ENCODE measurements around the gene RAC2. TPM values are rescaled to one million over a fixed set of nuclear protein-coding genes. Genes with fewer than 3 reads are reported as not detected.

RAC2 gene
- total and polyA plus RNA-seq, 2 of the 8 experiments (the other 6 are each of a cell fraction or from before 2014, with no cell fraction given), result 2.3 to 4.3 TPM

DNA sequence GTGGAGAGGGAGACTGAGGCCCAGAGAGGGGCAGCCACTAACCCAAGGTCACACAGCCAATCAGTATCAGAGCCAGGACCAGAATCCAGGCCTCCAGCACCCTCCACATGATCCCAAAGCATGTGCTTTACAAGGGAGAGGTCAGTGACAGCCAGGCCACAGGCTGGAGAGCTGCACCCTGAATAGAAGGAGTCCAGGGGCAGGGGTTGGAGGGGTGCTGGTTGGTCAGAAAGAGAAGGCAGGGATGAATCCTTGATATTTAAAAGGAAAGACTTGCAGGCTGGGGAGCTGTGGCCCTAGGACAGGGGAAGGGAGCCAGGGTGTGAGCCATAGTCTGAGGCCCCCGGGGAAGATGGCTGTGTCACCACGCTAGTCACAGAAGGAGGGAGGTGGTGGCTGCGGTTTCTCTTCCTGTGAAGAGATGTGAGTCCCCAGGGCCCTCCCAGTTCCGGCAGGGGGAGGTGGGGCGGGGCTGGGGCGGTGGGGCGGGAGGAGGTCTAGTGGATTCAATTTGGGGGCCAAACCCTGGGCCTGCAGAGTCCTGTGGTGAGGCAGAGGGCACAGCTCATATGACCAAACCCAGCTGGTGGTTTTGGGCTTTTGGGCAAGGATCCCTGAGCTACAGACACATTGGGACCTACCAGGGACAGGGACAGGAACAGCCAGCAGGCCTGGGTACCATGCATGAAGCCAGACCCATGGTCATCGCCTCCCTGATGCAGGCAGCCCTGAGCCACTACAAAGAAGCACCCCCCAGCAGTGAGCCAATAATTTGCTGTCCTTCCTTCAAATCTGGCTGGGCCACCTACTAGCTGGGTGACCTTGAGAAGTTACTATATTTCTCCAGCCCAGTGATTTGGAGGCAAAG is 14.0 kb downstream of the RAC2 start:
- Histone ChIP-seq H3K4me3 (ENCODE audit: extremely low read depth in 1 of 4, insufficient read depth in 2 of 4, low read depth in 3 of 4, low read length in 4 of 4) (no peak overlapping the region), H2BK120ac (replicated peaks; ENCODE audit: low read depth, low read length) (no peak overlapping the region), H3K23me2 (ENCODE audit: low read depth, low read length) (peaks cover 2% of the 10 kb centered on the region; the same call in 1 of the 2 replicates), H2BK5ac (ENCODE audit: low read depth, low read length) (no peak overlapping the region), H3K4me2 (ENCODE audit: insufficient read depth in 1 of 2, low read depth in 2 of 2, low read length in 2 of 2) (no peak overlapping the region), H3K79me2 (ENCODE audit: control insufficient read depth in 1 of 2, insufficient read depth in 2 of 2, low read length in 2 of 2) (no peaks in the 10 kb centered on the region), H2BK20ac (ENCODE audit: low read length) (no peak overlapping the region), H3K27ac (ENCODE audit: low read depth, low read length) (no peak overlapping the region), H3K4me1 (replicated peaks in 1 of 4; ENCODE audit: control insufficient read depth in 3 of 4, insufficient read depth in 4 of 4, low read length in 3 of 4) (0 out of 7 replicates have a peak, but pooled peaks cover 0 to 3% (median 0%) of the 10 kb centered on the region in 4 experiments), H4K20me1 (replicated peaks in 1 of 2; ENCODE audit: control insufficient read depth in 1 of 2, insufficient read depth in 2 of 2, low read length in 2 of 2) (no peaks in the 10 kb centered on the region), H2AFZ (ENCODE audit: low read length) (no peak overlapping the region), H2BK12ac (ENCODE audit: low read depth, low read length) (no peak overlapping the region), H3K79me1 (ENCODE audit: low read depth, low read length) (no peaks in the 10 kb centered on the region), H3K36me3 (ENCODE audit: control insufficient read depth in 2 of 4, insufficient read depth in 4 of 4, low read length in 3 of 4) (no peaks in the 10 kb centered on the region), H4K5ac (ENCODE audit: insufficient read length, low read depth, low read length) (no peak overlapping the region), H3K18ac (ENCODE audit: extremely low read depth, low read length) (no peak overlapping the region), H3K9me3 (ENCODE audit: insufficient read depth in 2 of 2, low read depth in 1 of 2, low read length in 1 of 2) (no peaks in the 10 kb centered on the region), H4K8ac (ENCODE audit: extremely low read depth, insufficient read depth, low read length) (no peak overlapping the region), H2BK15ac (ENCODE audit: low read length) (no peak overlapping the region), H3K4ac (replicated peaks; ENCODE audit: insufficient read length, low read depth, low read length) (no peak overlapping the region), H3K9ac (replicated peaks in 1 of 4; ENCODE audit: extremely low read depth in 1 of 4, low read depth in 3 of 4, low read length in 3 of 4) (no peak overlapping the region), H3K23ac (ENCODE audit: insufficient read length) (no peak overlapping the region), H4K91ac (replicated peaks; ENCODE audit: insufficient read length, low read length) (no peak overlapping the region), H3K56ac (replicated peaks; ENCODE audit: insufficient read length, low read depth, low read length) (no peak overlapping the region), H3K14ac (ENCODE audit: insufficient read length) (no peak overlapping the region), H2AK5ac (ENCODE audit: low read depth, low read length) (no peak overlapping the region), H3K27me3 (replicated peaks in 1 of 4; ENCODE audit: control insufficient read depth in 3 of 4, extremely low read depth in 1 of 4, insufficient read depth in 3 of 4, low read length in 3 of 4) (no peaks in the 10 kb centered on the region)
- POLR2A ChIA-PET (ENCODE audit: partially characterized antibody), result interaction anchor here (1.0 kb wide), 1 partner anchor 14 kb away, joined by 3 read pairs; the partner anchor contains the start of gene RAC2
- CTCF ChIA-PET (ENCODE audit: partially characterized antibody), result interaction anchor here (0.5 to 2.6 kb wide), 9 partner anchors 12 to 1126 kb away, joined by 3 to 9 read pairs (median 3); no protein-coding TSS in a partner anchor
- FAIRE-seq (no peak), DNase-seq (ENCODE audit: low read depth in 1 of 2, low spot score in 2 of 2) (no peak)
- 88% methylated on average over 2 of the region's 8 CpGs; no CpG with 5 or more reads in 1 of the 2 experiments for WGBS, 2 experiments (ENCODE audit: extremely low coverage in 1 of 2, insufficient coverage in 1 of 2, insufficient read length in 1 of 2, insufficient replicate concordance in 2 of 2, low coverage in 1 of 2, low lambda C conversion rate in 2 of 2, missing lambda C conversion rate in 1 of 2)
- TF ChIP-seq ZNF274 (IDR thresholded peaks at IDR 0.05; ENCODE audit: borderline replicate concordance, extremely low read depth, low read length) (no peak), SIN3A (conservative IDR thresholded peaks at IDR 0.05 in 1 of 2, IDR thresholded peaks at IDR 0.05 in 1 of 2; ENCODE audit: low read depth in 1 of 2, low read length in 2 of 2) (no peak), POU5F1 (IDR thresholded peaks at IDR 0.05; ENCODE audit: low read depth, low read length) (no peak), POLR2AphosphoS5 (IDR thresholded peaks at IDR 0.05; ENCODE audit: low read depth, low read length) (no peak)
